ENCODE measurements around the gene BICC1.

BICC1 gene

DNA sequence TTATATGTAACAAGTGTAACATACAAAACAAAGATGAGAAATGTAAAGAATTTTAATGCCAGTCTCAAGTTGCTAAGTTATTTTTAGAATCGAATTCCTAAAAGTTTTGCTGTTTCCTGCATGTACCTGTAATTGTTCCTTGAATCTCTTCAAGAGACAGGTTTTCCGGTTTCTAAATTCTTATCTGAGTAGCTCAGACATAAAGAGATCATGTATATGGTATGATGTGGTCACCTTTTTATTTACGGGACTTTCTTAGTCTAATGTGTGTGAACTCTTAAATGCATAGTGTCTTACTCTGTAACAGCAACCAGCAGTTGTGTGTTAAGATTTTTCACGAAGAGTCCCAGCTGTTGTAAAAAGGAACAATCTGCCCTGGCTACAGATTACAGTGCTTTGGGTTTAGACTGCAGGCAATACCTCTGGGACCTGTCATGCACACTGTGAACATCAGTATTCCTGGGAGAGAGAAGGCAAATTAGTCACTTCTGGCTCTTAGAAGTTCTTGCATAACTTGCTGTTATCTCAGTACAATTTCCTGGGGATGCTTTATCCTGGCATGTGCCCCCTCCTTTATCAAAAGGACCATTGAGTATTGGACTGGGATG, 263.4 kb downstream of the BICC1 start:
- H3K4me1 ChIP-seq (ENCODE audit: insufficient read depth, low read length, poor library complexity, severe bottlenecking): no peaks in the 10 kb centered on the region
- H3K36me3 ChIP-seq (ENCODE audit: insufficient read depth, low read length): no peaks in the 10 kb centered on the region
- no peaks in the 10 kb centered on the region for H4K20me1 ChIP-seq (ENCODE audit: insufficient read depth, low read length, poor library complexity, severe bottlenecking)
- no peak overlapping the region for H3K4me2 ChIP-seq (ENCODE audit: low read depth, low read length, poor library complexity, severe bottlenecking)
- no peak overlapping the region for H2AFZ ChIP-seq (ENCODE audit: low read length)
- no peak overlapping the region for H3K9ac ChIP-seq (ENCODE audit: low read depth, low read length, poor library complexity, severe bottlenecking)
- H3K79me2 ChIP-seq (ENCODE audit: insufficient read depth, low read length): no peaks in the 10 kb centered on the region
- no peaks in the 10 kb centered on the region for H3K9me3 ChIP-seq (ENCODE audit: insufficient read depth, low read depth, low read length)
- no peaks in the 10 kb centered on the region for H3K9me2 ChIP-seq (replicated peaks; ENCODE audit: low read depth, low read length)
- TF ChIP-seq, protein P1, sequence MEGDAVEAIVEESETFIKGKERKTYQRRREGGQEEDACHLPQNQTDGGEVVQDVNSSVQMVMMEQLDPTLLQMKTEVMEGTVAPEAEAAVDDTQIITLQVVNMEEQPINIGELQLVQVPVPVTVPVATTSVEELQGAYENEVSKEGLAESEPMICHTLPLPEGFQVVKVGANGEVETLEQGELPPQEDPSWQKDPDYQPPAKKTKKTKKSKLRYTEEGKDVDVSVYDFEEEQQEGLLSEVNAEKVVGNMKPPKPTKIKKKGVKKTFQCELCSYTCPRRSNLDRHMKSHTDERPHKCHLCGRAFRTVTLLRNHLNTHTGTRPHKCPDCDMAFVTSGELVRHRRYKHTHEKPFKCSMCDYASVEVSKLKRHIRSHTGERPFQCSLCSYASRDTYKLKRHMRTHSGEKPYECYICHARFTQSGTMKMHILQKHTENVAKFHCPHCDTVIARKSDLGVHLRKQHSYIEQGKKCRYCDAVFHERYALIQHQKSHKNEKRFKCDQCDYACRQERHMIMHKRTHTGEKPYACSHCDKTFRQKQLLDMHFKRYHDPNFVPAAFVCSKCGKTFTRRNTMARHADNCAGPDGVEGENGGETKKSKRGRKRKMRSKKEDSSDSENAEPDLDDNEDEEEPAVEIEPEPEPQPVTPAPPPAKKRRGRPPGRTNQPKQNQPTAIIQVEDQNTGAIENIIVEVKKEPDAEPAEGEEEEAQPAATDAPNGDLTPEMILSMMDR (conservative IDR thresholded peaks at IDR 0.05; ENCODE audit: low read length): no peak
- TF ChIP-seq EZH2phosphoT487 (IDR thresholded peaks at IDR 0.05; ENCODE audit: borderline replicate concordance): no peak
- no peaks in the 10 kb centered on the region for H3K27me3 ChIP-seq (ENCODE audit: insufficient read depth, low read length, poor library complexity, severe bottlenecking)
- H3K4me3 ChIP-seq (ENCODE audit: low read length, poor library complexity, severe bottlenecking): no peak overlapping the region
- H3F3A ChIP-seq (ENCODE audit: low read depth): no peaks in the 10 kb centered on the region

DNA sequence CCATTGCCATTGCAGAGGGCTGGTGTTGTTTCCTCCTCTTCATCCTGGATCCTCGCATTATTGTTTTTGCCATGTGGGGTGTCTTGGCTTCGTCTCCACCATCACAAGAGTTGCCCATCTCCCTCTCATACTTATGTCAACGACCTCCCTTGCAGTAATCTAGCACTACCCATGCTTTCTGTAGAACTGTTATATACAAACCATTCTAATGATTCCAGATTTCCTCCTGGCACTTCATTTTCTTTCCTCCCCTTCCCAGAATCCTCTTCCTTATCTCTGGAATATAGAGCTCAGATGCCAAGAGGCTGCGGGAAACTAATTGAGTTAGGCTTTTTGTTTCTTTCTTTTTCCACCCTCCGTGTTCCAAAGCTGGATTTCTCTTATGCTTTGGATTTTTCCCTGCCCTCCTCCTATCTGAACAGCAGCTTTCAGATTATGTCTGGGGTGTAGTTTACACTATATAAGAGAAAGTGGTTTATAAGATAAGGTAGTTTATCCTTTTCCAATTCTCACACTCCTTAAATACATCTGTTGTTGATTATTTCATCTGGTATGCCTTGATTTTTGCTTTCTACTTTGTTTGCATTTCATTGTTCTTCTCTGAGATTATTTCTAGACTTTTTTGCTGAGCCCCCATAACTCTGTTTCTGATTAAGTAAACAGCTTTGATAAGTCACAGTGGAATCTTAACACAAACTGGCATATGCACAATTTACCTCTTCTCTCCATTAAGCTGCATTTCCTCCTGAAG, 264.1 kb downstream of the BICC1 start:
- TF ChIP-seq EZH2phosphoT487 (IDR thresholded peaks at IDR 0.05; ENCODE audit: borderline replicate concordance): no peak
- TF ChIP-seq, protein P1 (conservative IDR thresholded peaks at IDR 0.05; ENCODE audit: low read length): no peak
- H3K27me3 ChIP-seq (ENCODE audit: insufficient read depth, low read length, poor library complexity, severe bottlenecking): no peaks in the 10 kb centered on the region
- H3K9ac ChIP-seq (ENCODE audit: low read depth, low read length, poor library complexity, severe bottlenecking): no peak overlapping the region
- no peaks in the 10 kb centered on the region for H3K9me2 ChIP-seq (replicated peaks; ENCODE audit: low read depth, low read length)
- H3K4me3 ChIP-seq (ENCODE audit: low read length, poor library complexity, severe bottlenecking): no peak overlapping the region
- H3F3A ChIP-seq (ENCODE audit: low read depth): no peaks in the 10 kb centered on the region
- H4K20me1 ChIP-seq (ENCODE audit: insufficient read depth, low read length, poor library complexity, severe bottlenecking): no peaks in the 10 kb centered on the region
- no peak overlapping the region for H3K4me2 ChIP-seq (ENCODE audit: low read depth, low read length, poor library complexity, severe bottlenecking)
- H3K36me3 ChIP-seq (ENCODE audit: insufficient read depth, low read length): no peaks in the 10 kb centered on the region
- H3K4me1 ChIP-seq (ENCODE audit: insufficient read depth, low read length, poor library complexity, severe bottlenecking): no peaks in the 10 kb centered on the region
- no peaks in the 10 kb centered on the region for H3K79me2 ChIP-seq (ENCODE audit: insufficient read depth, low read length)
- H2AFZ ChIP-seq (ENCODE audit: low read length): no peak overlapping the region
- H3K9me3 ChIP-seq (ENCODE audit: insufficient read depth, low read depth, low read length): no peaks in the 10 kb centered on the region

DNA sequence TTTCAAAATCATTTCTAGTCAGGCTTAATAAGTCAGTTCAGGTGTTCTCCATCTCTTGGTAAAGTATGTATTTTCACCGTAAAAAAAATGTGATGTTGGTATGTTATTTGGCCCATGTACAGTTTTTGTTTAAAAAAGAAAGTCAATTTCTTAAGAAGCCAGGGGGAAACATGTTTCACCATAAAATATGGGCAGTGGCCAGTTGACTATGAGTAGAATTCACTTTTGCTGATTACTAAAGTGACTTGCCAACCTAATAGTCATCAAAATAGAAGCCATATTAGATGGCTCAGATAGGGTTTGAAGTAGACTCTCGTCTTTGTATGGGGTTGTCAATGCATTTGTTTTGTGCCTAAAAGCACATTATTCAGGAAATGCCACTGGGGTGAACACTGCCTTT, 266.3 kb downstream of the BICC1 start:
- Histone ChIP-seq H3K4me3 (ENCODE audit: low read length, poor library complexity, severe bottlenecking) (no peak overlapping the region), H3K36me3 (ENCODE audit: insufficient read depth, low read length) (no peaks in the 10 kb centered on the region), H3K9ac (ENCODE audit: low read depth, low read length, poor library complexity, severe bottlenecking) (no peak overlapping the region), H3K79me2 (ENCODE audit: insufficient read depth, low read length) (no peaks in the 10 kb centered on the region), H3K9me3 (ENCODE audit: insufficient read depth, low read depth, low read length) (no peaks in the 10 kb centered on the region), H3F3A (ENCODE audit: low read depth) (no peaks in the 10 kb centered on the region), H3K4me2 (ENCODE audit: low read depth, low read length, poor library complexity, severe bottlenecking) (no peak overlapping the region), H4K20me1 (ENCODE audit: insufficient read depth, low read length, poor library complexity, severe bottlenecking) (no peaks in the 10 kb centered on the region), H3K9me2 (replicated peaks; ENCODE audit: low read depth, low read length) (no peaks in the 10 kb centered on the region), H3K4me1 (ENCODE audit: insufficient read depth, low read length, poor library complexity, severe bottlenecking) (no peaks in the 10 kb centered on the region), H2AFZ (ENCODE audit: low read length) (no peak overlapping the region), H3K27me3 (ENCODE audit: insufficient read depth, low read length, poor library complexity, severe bottlenecking) (no peaks in the 10 kb centered on the region)
- TF ChIP-seq, protein P1 (conservative IDR thresholded peaks at IDR 0.05; ENCODE audit: low read length): no peak
- no peak for TF ChIP-seq EZH2phosphoT487 (IDR thresholded peaks at IDR 0.05; ENCODE audit: borderline replicate concordance)
